PFSK-1 (cell line): ENCODE results near the gene SMOC2.

Source experiments
- FOXP2 ChIP-seq: optimal IDR thresholded peaks from 2 replicates; pipeline ENCODE3; 2011; ENCODE audit warnings: borderline replicate concordance, control low read depth, inconsistent platforms; ENCODE audit not compliant: insufficient read depth; ENCODE audit errors: extremely low read length, extremely low read depth
- POLR2AphosphoS5 ChIP-seq: IDR thresholded peaks from 2 replicates; pipeline ENCODE4 v1.6.1; 2012; ENCODE audit warnings: low read depth, mild to moderate bottlenecking, control low read depth, low read length, moderate library complexity
- REST ChIP-seq, 2 experiments: IDR thresholded peaks; 2 replicates each; pipeline versions ENCODE4 v1.6.1 to v1.8.0; 2011 to 2012; ENCODE audit warnings: low read depth in 2 of 2, low read length in 2 of 2, control low read depth in 1 of 2, inconsistent platforms in 1 of 2, mild to moderate bottlenecking in 1 of 2, moderate library complexity in 1 of 2; ENCODE audit not compliant: insufficient read depth in 1 of 2
- SIN3A ChIP-seq: IDR thresholded peaks from 2 replicates; pipeline ENCODE4 v1.6.1; 2012; ENCODE audit warnings: mild to moderate bottlenecking, low read length, moderate library complexity, borderline replicate concordance; ENCODE audit not compliant: insufficient read depth
- TAF1 ChIP-seq: IDR thresholded peaks from 2 replicates; pipeline ENCODE4 v1.6.1; 2012; ENCODE audit warnings: low read length, control low read depth, borderline replicate concordance; ENCODE audit not compliant: insufficient read depth

GRCh38 chr6:168578036-168578435 is 137.1 kb downstream of the SMOC2 start:
- TF ChIP-seq POLR2AphosphoS5 (no peak), REST (IDR thresholded peaks at IDR 0.05; ENCODE audit: insufficient read depth in 1 of 2, low read depth in 2 of 2, low read length in 2 of 2) (no peak), SIN3A (no peak), TAF1 (no peak), FOXP2 (no peak)
